H1 (cell line): ENCODE measurements around the gene NMB.

Experiments used
- EZH2 ChIP-seq: fragments of 200-600 bp; sonication (generic); IDR thresholded peaks from 2 replicates; pipeline ENCODE4 v1.7.1; 2012; ENCODE audit warnings: low read depth, mild to moderate bottlenecking, moderate library complexity, low read length, inconsistent platforms; ENCODE audit not compliant: severe bottlenecking
- JUND ChIP-seq: IDR thresholded peaks from 2 replicates; pipeline ENCODE4 v1.6.1; 2011; ENCODE audit warnings: mild to moderate bottlenecking, improper control_type of control experiment, low read length
- NRF1 ChIP-seq: IDR thresholded peaks from 2 replicates; pipeline ENCODE4 v1.6.1; 2011; ENCODE audit warnings: mild to moderate bottlenecking, low read depth, low read length, improper control_type of control experiment
- PHF8 ChIP-seq: fragments of 200-600 bp; sonication (generic); conservative IDR thresholded peaks from 2 replicates; pipeline ENCODE4 v1.7.1; 2012; ENCODE audit warnings: low read depth, mild to moderate bottlenecking, inconsistent platforms, low read length, moderate library complexity
- POLR2AphosphoS5 ChIP-seq: IDR thresholded peaks from 2 replicates; pipeline ENCODE4 v1.6.1; 2011; ENCODE audit warnings: low read depth, low read length
- SIN3A ChIP-seq, 2 experiments: IDR thresholded peaks in 1 of 2; conservative IDR thresholded peaks in 1 of 2; 2 replicates each; pipeline ENCODE4 v1.6.1; 2011 to 2012; ENCODE audit warnings: low read length in 2 of 2, improper control_type of control experiment in 1 of 2, low read depth in 1 of 2, mild to moderate bottlenecking in 1 of 2
- SIX5 ChIP-seq: IDR thresholded peaks from 2 replicates; pipeline ENCODE4 v1.6.1; 2011; ENCODE audit warnings: mild to moderate bottlenecking, low read depth, low read length
- SRF ChIP-seq: IDR thresholded peaks from 2 replicates; pipeline ENCODE4 v1.6.1; 2011; ENCODE audit warnings: mild to moderate bottlenecking, low read depth, low read length, moderate library complexity
- TAF1 ChIP-seq: IDR thresholded peaks from 2 replicates; pipeline ENCODE4 v1.6.1; 2011; ENCODE audit warnings: mild to moderate bottlenecking, low read depth, low read length
- TF ChIP-seq, protein P1 (sequence below), 3 experiments: IDR thresholded peaks; 1 replicate in 2 of 3; 2 replicates in 1 of 3; pipeline versions ENCODE4 v1.5.1 to v1.6.1; 2011; ENCODE audit warnings: low read length in 3 of 3, mild to moderate bottlenecking in 3 of 3, inconsistent platforms in 2 of 3, low read depth in 1 of 3, moderate library complexity in 1 of 3; ENCODE audit not compliant: insufficient read depth in 1 of 3; ENCODE audit errors: control extremely low read depth in 1 of 3
- TF ChIP-seq, protein P2 (sequence below): IDR thresholded peaks from 2 replicates; pipeline ENCODE4 v1.6.1; 2011; ENCODE audit warnings: low read length, improper control_type of control experiment

DNA sequence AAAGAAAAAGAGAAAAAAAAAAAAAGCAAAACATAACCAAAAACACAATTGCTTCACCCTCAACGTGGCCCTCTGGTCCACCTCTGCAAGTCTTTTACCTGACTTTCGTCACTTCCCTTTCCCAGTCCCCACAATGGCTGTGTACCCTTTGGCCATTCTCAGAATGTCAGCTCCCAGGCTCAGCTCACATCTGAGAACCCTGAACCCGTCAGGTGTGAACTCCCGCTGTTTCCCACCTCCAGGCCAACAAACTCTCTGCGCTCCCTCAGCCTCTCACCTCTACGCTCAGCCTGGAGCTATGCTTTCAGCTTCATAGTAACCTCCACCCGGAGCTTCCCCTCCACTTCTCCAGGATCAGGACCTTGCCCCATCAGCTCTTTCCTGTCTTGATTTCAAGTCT lies 33.6 kb downstream of the NMB start:
- TF ChIP-seq, protein P1, sequence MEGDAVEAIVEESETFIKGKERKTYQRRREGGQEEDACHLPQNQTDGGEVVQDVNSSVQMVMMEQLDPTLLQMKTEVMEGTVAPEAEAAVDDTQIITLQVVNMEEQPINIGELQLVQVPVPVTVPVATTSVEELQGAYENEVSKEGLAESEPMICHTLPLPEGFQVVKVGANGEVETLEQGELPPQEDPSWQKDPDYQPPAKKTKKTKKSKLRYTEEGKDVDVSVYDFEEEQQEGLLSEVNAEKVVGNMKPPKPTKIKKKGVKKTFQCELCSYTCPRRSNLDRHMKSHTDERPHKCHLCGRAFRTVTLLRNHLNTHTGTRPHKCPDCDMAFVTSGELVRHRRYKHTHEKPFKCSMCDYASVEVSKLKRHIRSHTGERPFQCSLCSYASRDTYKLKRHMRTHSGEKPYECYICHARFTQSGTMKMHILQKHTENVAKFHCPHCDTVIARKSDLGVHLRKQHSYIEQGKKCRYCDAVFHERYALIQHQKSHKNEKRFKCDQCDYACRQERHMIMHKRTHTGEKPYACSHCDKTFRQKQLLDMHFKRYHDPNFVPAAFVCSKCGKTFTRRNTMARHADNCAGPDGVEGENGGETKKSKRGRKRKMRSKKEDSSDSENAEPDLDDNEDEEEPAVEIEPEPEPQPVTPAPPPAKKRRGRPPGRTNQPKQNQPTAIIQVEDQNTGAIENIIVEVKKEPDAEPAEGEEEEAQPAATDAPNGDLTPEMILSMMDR (IDR thresholded peaks at IDR 0.05; ENCODE audit: control extremely low read depth in 1 of 3, insufficient read depth in 1 of 3, low read depth in 1 of 3, low read length in 3 of 3), result no peak
- TF ChIP-seq, protein P2, sequence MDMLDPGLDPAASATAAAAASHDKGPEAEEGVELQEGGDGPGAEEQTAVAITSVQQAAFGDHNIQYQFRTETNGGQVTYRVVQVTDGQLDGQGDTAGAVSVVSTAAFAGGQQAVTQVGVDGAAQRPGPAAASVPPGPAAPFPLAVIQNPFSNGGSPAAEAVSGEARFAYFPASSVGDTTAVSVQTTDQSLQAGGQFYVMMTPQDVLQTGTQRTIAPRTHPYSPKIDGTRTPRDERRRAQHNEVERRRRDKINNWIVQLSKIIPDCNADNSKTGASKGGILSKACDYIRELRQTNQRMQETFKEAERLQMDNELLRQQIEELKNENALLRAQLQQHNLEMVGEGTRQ, result no peak
- TF ChIP-seq PHF8 (no peak), EZH2 (no peak), SIX5 (no peak), SIN3A (conservative IDR thresholded peaks at IDR 0.05 in 1 of 2, IDR thresholded peaks at IDR 0.05 in 1 of 2; ENCODE audit: low read depth in 1 of 2, low read length in 2 of 2) (no peak), SRF (no peak), NRF1 (no peak), POLR2AphosphoS5 (no peak), JUND (no peak), TAF1 (no peak)
